H9 (cell line): ENCODE results near the gene BRI3. TPM values are rescaled to one million over a fixed set of nuclear protein-coding genes. Genes with fewer than 3 reads are reported as not detected.

ENCODE experiments used
- DNase-seq: peaks from one replicate; pipeline ENCODE4 v3.0.0-alpha.2; 2017
- H2AFZ ChIP-seq: one replicate; pipeline ENCODE4 v1.6.1; 2013; ENCODE audit warnings: mild to moderate bottlenecking, low read length, control low read depth, moderate library complexity
- H2AK5ac ChIP-seq: 2 replicates; pipeline ENCODE4 v1.6.1; 2013; ENCODE audit warnings: low read length, control low read depth, mixed read lengths; ENCODE audit not compliant: insufficient read length
- H2BK120ac ChIP-seq: one replicate; pipeline ENCODE4 v1.6.1; 2013; ENCODE audit warnings: low read depth, mild to moderate bottlenecking, low read length, control low read depth, inconsistent platforms; ENCODE audit not compliant: poor library complexity, severe bottlenecking
- H2BK12ac ChIP-seq: 2 replicates; pipeline ENCODE4 v1.6.1; 2013; ENCODE audit warnings: low read length, control low read depth, mixed read lengths, low read depth; ENCODE audit not compliant: insufficient read length
- H2BK15ac ChIP-seq: 2 replicates; pipeline ENCODE4 v1.6.1; 2013; ENCODE audit warnings: low read depth, low read length, control low read depth
- H2BK20ac ChIP-seq: one replicate; pipeline ENCODE4 v1.6.1; 2013; ENCODE audit warnings: low read depth, mild to moderate bottlenecking, low read length, control low read depth, inconsistent platforms; ENCODE audit not compliant: poor library complexity, severe bottlenecking
- H2BK5ac ChIP-seq: 2 replicates; pipeline ENCODE4 v1.6.1; 2013; ENCODE audit warnings: low read length, control low read depth, mixed read lengths; ENCODE audit not compliant: insufficient read length
- H3K14ac ChIP-seq: 2 replicates; pipeline ENCODE4 v1.6.1; 2013; ENCODE audit warnings: low read length, control low read depth; ENCODE audit not compliant: insufficient read depth
- H3K18ac ChIP-seq: 2 replicates; pipeline ENCODE4 v1.6.1; 2013; ENCODE audit warnings: low read depth, mild to moderate bottlenecking, mixed read lengths, low read length, control low read depth; ENCODE audit not compliant: insufficient read length
- H3K23ac ChIP-seq: 2 replicates; pipeline ENCODE4 v1.6.1; 2013; ENCODE audit warnings: low read length, control low read depth, mixed read lengths, low read depth; ENCODE audit not compliant: insufficient read length
- H3K23me2 ChIP-seq: 2 replicates; pipeline ENCODE4 v1.6.1; 2013; ENCODE audit warnings: low read depth, mild to moderate bottlenecking, mixed read lengths, low read length, control low read depth; ENCODE audit not compliant: insufficient read length, poor library complexity, severe bottlenecking
- H3K27ac ChIP-seq: 2 replicates; pipeline ENCODE4 v1.5.1; 2013; ENCODE audit warnings: low read length, control low read depth, mixed read lengths, low read depth; ENCODE audit not compliant: insufficient read length
- H3K27me3 ChIP-seq: 2 replicates; pipeline ENCODE4 v1.6.1; 2013; ENCODE audit warnings: low read length, control low read depth, inconsistent platforms; ENCODE audit not compliant: insufficient read depth
- H3K4ac ChIP-seq: 2 replicates; pipeline ENCODE4 v1.6.1; 2013; ENCODE audit warnings: low read depth, mild to moderate bottlenecking, control low read depth, inconsistent platforms, low read length, moderate library complexity
- H3K4me1 ChIP-seq: 2 replicates; pipeline ENCODE4 v1.6.1; 2013; ENCODE audit warnings: low read length, control low read depth, inconsistent platforms; ENCODE audit not compliant: insufficient read depth
- H3K4me2 ChIP-seq: 2 replicates; pipeline ENCODE4 v1.6.1; 2013; ENCODE audit warnings: low read length, control low read depth, mixed read lengths; ENCODE audit not compliant: insufficient read length, insufficient read depth
- H3K56ac ChIP-seq: 2 replicates; pipeline ENCODE4 v1.6.1; 2013; ENCODE audit warnings: low read depth, mild to moderate bottlenecking, mixed read lengths, low read length, control low read depth; ENCODE audit not compliant: insufficient read length
- H3K79me1 ChIP-seq: 2 replicates; pipeline ENCODE4 v1.6.1; 2013; ENCODE audit warnings: low read depth, mild to moderate bottlenecking, moderate library complexity, low read length, control low read depth, inconsistent platforms; ENCODE audit not compliant: insufficient read depth, poor library complexity, severe bottlenecking
- H3K79me2 ChIP-seq: 2 replicates; pipeline ENCODE4 v1.6.1; 2013; ENCODE audit warnings: low read length, control low read depth, inconsistent platforms; ENCODE audit not compliant: insufficient read depth
- H3K9ac ChIP-seq: 2 replicates; pipeline ENCODE4 v1.6.1; 2013; ENCODE audit warnings: low read length, control low read depth, mixed read lengths; ENCODE audit not compliant: insufficient read length; ENCODE audit errors: extremely low read depth
- H3K9me3 ChIP-seq: one replicate; pipeline ENCODE4 v1.6.1; 2013; ENCODE audit warnings: low read depth, low read length, inconsistent platforms; ENCODE audit not compliant: control insufficient read depth
- H3T11ph ChIP-seq: one replicate; pipeline ENCODE4 v1.6.1; 2013; ENCODE audit warnings: mild to moderate bottlenecking, low read length, control low read depth, inconsistent platforms
- H4K20me1 ChIP-seq: one replicate; pipeline ENCODE4 v1.6.1; 2013; ENCODE audit not compliant: control insufficient read depth, insufficient read length, insufficient read depth
- H4K5ac ChIP-seq: 2 replicates; pipeline ENCODE4 v1.6.1; 2013; ENCODE audit warnings: low read depth, mild to moderate bottlenecking, mixed read lengths, low read length, control low read depth; ENCODE audit not compliant: insufficient read length
- H4K8ac ChIP-seq: replicated peaks from 2 replicates; pipeline ENCODE4 v1.6.1; 2013; ENCODE audit warnings: low read length, control low read depth, mixed read lengths, low read depth; ENCODE audit not compliant: insufficient read length
- H4K91ac ChIP-seq: 2 replicates; pipeline ENCODE4 v1.6.1; 2013; ENCODE audit warnings: low read depth, mild to moderate bottlenecking, moderate library complexity, mixed read lengths, low read length, control low read depth; ENCODE audit not compliant: insufficient read length
- H3K27ac Mint-ChIP-seq, 3 experiments: 2 replicates in 2 of 3; 3 replicates in 1 of 3; pipeline ENCODE4 v1.8.0; 2020 to 2021; ENCODE audit warnings: mixed read lengths in 3 of 3, mild to moderate bottlenecking in 1 of 3, moderate library complexity in 1 of 3
- H3K27me3 Mint-ChIP-seq: 2 replicates; pipeline ENCODE4 v1.8.0; 2021; ENCODE audit warnings: low read depth, mild to moderate bottlenecking, moderate library complexity, mixed read lengths
- H3K36me3 Mint-ChIP-seq, 3 experiments: 2 replicates in 2 of 3; 3 replicates in 1 of 3; pipeline ENCODE4 v1.8.0; 2020 to 2021; ENCODE audit warnings: low read depth in 3 of 3, mixed read lengths in 3 of 3; ENCODE audit not compliant: insufficient read depth in 1 of 3
- H3K4me1 Mint-ChIP-seq, 2 experiments: 2 replicates each; pipeline ENCODE4 v1.8.0; 2020; ENCODE audit warnings: mixed read lengths in 2 of 2
- H3K4me3 Mint-ChIP-seq, 2 experiments: 2 replicates in 1 of 2; 3 replicates in 1 of 2; pipeline ENCODE4 v1.8.0; 2020 to 2021; ENCODE audit warnings: mild to moderate bottlenecking in 2 of 2, mixed read lengths in 2 of 2, moderate library complexity in 1 of 2
- H3K9me3 Mint-ChIP-seq, 2 experiments: 2 replicates in 1 of 2; 3 replicates in 1 of 2; pipeline ENCODE4 v1.8.0; 2020; ENCODE audit warnings: mild to moderate bottlenecking in 2 of 2, mixed read lengths in 2 of 2, moderate library complexity in 1 of 2
- WGBS: extraction: QIAGEN DNeasy Blood & Tissue Kit; methylation state at CpG from one replicate; pipeline ENCODE4 v1.1.7; 2013; ENCODE audit warnings: missing lambda C conversion rate, low lambda C conversion rate, mixed read lengths; ENCODE audit not compliant: insufficient read length; ENCODE audit errors: extremely low coverage; 5-methylcytosine and 5-hydroxymethylcytosine counted together
- total RNA-seq: library from RNA; stranded (reverse); gene quantifications from 2 replicates; pipeline ENCODE4 v1.2.1, GENCODE V29; 2021
- TF ChIP-seq, protein P1 (sequence below): fragments of 200-600 bp; sonication (generic); conservative IDR thresholded peaks from 3 replicates; pipeline ENCODE4 v1.8.0; 2021; ENCODE audit warnings: antibody characterized with exemption, mild to moderate bottlenecking

BRI3 gene
- total RNA-seq, 1 experiment from 2014 or later = 102 TPM

DNA sequence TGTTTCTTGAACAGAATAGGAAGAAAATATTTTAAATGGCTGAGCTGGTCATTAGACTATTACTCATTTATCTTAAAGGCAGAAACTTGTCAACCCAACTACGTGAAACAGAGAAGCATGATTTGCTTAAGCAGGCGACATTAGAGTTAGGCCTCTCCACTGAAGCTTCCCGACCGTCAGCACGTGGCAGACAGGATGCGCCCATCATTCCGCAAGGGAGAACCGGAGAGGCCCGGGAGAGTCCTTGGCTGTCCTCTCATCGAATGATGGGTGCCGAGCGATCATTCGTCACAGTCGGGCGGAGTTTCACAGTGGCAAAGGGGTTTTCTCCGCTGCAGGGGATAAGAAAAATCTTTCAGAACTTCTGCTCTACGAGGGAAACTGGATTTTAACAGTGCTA, 11.8 kb downstream of the BRI3 start:
- Histone ChIP-seq H3K27ac (no peak overlapping the region), H3K27me3 (no peaks in the 10 kb centered on the region), H3K9ac (no peak overlapping the region), H3K79me2 (0 out of 2 replicates have a peak, but pooled peaks cover 2% of the 10 kb centered on the region), H2AK5ac (no peak overlapping the region), H4K5ac (no peak overlapping the region), H3K23me2 (no peaks in the 10 kb centered on the region), H2BK12ac (no peak overlapping the region), H4K8ac (no peak overlapping the region), H4K20me1 (no peaks in the 10 kb centered on the region), H3K4ac (no peak overlapping the region), H2BK120ac (no peak overlapping the region), H2BK5ac (no peak overlapping the region), H2BK15ac (no peak overlapping the region), H3K9me3 (no peaks in the 10 kb centered on the region), H3K23ac (no peak overlapping the region), H3T11ph (no peak overlapping the region), H3K14ac (no peak overlapping the region), H4K91ac (no peak overlapping the region), H3K4me2 (no peak overlapping the region), H2AFZ (no peak overlapping the region), H3K18ac (no peak overlapping the region), H3K79me1 (no peaks in the 10 kb centered on the region), H3K4me1 (no peaks in the 10 kb centered on the region), H3K56ac (no peak overlapping the region), H2BK20ac (no peak overlapping the region)
- H3K9me3 Mint-ChIP-seq = no peaks in the 10 kb centered on the region
- DNase-seq = no peak
- H3K4me1 Mint-ChIP-seq = peaks cover 18 to 24% of the 10 kb centered on the region in 2 experiments
- H3K27ac Mint-ChIP-seq = peak overlapping the region in 1 of 3 experiments; percentile 90; a peak in 1 of 7 replicates
- H3K36me3 Mint-ChIP-seq = peaks cover 10 to 56% (median 48%) of the 10 kb centered on the region in 3 experiments
- no peaks in the 10 kb centered on the region for H3K27me3 Mint-ChIP-seq
- TF ChIP-seq, protein P1, sequence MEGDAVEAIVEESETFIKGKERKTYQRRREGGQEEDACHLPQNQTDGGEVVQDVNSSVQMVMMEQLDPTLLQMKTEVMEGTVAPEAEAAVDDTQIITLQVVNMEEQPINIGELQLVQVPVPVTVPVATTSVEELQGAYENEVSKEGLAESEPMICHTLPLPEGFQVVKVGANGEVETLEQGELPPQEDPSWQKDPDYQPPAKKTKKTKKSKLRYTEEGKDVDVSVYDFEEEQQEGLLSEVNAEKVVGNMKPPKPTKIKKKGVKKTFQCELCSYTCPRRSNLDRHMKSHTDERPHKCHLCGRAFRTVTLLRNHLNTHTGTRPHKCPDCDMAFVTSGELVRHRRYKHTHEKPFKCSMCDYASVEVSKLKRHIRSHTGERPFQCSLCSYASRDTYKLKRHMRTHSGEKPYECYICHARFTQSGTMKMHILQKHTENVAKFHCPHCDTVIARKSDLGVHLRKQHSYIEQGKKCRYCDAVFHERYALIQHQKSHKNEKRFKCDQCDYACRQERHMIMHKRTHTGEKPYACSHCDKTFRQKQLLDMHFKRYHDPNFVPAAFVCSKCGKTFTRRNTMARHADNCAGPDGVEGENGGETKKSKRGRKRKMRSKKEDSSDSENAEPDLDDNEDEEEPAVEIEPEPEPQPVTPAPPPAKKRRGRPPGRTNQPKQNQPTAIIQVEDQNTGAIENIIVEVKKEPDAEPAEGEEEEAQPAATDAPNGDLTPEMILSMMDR = no peak
- no CpG with 5 or more reads among the region's 17 CpGs for WGBS
- H3K4me3 Mint-ChIP-seq = no peak overlapping the region
